CD4-positive, alpha-beta T cell treated with Interleukin-21 for 1 hour (primary cell): ENCODE data around the gene RALGAPA2.

Source experiments
- DNase-seq: peaks from one replicate; pipeline ENCODE4 v3.0.0-alpha.2; 2020

Gene RALGAPA2

DNA sequence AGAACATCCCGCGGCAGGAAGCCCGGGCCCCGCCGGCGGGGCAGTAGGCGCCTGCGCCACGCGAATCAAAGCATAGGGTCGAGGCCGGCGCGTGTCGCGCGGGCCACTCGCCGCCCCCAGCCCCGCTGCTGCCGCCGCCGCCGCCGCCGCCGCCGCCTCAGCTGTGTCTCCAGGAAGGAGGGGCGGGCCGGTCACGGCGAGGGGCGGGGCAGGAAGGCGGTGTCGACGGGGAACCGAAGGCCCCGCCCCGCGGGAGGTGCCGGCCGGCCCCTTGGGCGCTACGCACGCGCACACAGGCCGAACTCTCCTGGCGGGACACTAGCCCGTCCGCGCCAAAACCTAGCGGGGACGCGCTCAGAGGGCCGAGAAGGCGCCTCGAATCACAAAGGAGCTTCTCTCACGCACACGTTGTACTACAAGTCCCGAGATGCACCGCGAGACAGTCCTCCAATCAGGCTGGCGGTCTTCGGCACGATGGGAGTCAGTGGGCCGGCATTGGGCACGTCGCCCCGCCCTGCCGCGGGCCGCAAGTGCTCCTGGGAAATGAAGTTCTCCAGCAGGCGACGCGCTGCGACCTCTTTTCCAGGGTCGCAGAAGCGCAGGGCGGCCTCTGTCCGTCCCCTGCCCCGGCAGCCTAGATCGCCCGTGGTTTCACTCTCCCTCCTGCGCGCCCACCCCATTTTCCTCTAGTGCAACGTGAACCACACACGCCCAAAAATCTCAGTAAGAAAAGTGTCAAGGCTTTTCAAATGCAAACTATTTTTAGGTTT lies at the start of gene RALGAPA2:
RALGAPA2 (minus strand) TSS at position 171 of the 770 bp plus-strand sequence; CDS start at position 7, 164 bp downstream.
- peak; percentile 93 for DNase-seq

GRCh38 chr20:20761301-20761700 lies 48.9 kb upstream of the RALGAPA2 start:
- no peak for DNase-seq

DNA sequence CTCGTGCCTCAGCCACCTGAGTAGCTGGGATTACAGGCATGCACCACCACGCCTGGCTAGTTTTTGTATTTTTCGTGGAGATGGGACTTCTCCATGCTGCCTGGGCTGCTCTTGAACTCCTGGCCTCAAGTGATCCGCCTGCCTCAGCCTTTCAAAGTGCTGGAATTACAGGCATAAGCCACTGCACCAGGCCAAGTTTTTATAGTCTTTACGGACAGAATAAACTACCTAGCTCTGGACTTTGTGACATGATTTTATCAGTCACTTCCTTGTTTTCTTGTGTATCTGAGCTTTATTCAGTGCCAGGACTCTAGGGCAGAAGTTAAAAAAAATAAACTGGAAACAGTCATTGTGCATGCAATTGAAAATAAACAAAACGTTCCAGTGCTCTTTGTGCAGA lies 46.7 kb upstream of the RALGAPA2 start:
- no peak for DNase-seq

- no peak for DNase-seq
These were observed 43.4 kb upstream of the RALGAPA2 start for GRCh38 chr20:20755674-20756319.

DNA sequence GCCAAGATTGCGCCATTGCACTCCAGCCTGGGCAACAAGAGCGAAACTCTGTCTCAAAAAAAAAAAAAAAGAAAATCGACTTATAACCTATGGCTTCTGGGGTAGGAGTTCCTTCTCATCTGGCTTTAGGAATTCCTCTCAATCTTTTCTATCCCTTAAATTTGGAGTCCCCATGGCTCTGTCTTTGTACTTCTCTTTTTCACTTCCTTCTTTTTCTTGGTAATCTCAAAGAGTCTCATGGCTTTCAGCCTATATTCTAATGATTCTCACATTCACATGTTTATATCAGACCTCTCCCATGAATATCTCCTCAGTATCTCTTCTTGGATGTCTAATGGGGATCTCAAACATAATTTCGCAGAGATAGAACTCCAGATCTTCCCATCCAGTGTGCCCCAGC lies 42.8 kb upstream of the RALGAPA2 start:
- no peak for DNase-seq

- no peak for DNase-seq
These were observed 42.3 kb upstream of the RALGAPA2 start for GRCh38 chr20:20754714-20755113.

DNA sequence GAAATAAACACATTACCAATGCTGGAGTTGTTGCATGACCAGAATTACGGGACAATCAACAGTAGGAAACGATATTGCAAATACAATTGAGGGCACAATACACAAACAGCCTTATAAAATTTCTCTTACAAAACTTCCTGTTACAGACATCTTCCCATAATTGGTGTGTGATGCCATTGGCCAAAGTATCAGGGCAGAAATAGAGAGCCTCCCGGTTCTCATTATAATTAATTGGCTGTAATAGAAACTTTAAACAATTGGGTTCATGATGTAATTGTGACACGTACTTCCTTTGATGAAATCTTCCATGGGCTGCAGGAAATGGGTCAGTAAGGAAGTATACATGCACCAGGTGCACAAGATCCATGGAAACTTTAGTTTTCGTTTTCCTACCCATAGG lies 40.3 kb upstream of the RALGAPA2 start:
- no peak for DNase-seq

GRCh38 chr20:20747298-20747697 lies 34.9 kb upstream of the RALGAPA2 start:
- no peak for DNase-seq

DNA sequence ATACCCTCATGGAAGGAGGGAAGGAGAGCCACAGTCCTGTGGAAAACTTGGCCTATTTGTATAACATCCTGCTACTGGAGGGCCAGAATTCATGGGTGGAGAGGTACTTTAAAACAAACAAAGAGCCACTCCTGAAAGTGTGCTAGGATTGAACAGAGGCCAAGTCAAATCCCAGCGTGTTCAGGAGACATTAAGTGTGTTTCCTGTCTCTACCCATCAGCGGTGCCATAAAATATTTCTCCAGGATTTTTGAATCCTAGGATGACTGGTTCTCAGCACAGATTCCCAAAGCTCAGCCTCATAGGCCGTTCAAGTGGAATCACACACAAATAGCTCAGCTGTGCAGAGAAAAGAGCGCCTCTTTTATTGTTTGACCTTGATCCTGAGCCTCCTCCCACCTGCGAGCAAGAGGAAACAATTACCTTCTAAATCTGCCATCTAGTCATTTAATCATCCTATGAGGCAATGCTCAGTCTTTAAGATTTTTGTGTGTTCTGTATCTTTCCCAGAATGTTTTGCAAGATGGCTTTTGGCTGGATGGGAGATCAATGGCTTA lies 31.8 kb upstream of the RALGAPA2 start:
- no peak for DNase-seq

- DNase-seq, result no peak
These were observed 31.2 kb upstream of the RALGAPA2 start for GRCh38 chr20:20743511-20744169.

GRCh38 chr20:20741087-20742045 lies 28.9 kb upstream of the RALGAPA2 start:
- no peak for DNase-seq

DNA sequence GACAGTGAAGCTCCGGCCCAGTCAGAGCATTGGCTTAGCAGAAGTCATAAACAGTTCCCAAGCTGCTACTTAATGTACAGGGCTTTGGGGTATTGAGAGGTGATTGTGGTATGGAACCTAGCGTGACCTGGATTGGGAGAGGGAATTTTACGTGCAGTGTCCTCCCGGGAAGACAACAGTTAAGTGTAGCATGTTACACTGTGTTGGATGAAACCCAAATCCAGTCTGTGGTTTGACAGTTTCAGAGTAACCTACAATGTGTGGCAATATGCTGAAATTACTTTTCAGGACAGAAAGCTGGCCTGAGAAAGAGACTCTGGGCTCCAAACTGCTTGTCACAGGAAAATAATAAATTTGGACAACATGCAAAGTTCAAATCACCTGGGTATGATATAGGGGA lies 28.1 kb upstream of the RALGAPA2 start:
- DNase-seq, result no peak

DNA sequence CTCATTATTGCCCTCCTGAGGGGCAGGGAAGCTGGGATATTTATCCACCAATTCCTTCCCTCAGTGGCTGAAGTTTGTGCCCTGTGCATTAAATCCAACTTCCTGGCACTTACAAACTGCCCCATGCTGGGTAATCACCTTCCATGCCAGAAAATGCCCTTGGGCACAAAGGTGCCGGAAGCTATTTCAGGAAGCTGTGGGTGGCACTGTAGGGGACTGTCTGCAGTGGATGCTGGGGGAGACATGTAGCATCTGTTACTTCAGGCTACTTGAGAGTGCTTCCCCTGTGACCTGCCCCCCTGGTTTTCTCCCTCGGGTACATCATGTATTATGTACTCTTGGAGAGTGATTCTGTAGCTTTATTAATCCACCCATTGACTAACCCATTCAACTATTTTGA lies 24.7 kb upstream of the RALGAPA2 start:
- DNase-seq, result no peak

GRCh38 chr20:20736303-20736702 lies 23.9 kb upstream of the RALGAPA2 start:
- DNase-seq, result no peak

GRCh38 chr20:20734475-20734948 lies 22.1 kb upstream of the RALGAPA2 start:
- DNase-seq, result peak; percentile 18

DNA sequence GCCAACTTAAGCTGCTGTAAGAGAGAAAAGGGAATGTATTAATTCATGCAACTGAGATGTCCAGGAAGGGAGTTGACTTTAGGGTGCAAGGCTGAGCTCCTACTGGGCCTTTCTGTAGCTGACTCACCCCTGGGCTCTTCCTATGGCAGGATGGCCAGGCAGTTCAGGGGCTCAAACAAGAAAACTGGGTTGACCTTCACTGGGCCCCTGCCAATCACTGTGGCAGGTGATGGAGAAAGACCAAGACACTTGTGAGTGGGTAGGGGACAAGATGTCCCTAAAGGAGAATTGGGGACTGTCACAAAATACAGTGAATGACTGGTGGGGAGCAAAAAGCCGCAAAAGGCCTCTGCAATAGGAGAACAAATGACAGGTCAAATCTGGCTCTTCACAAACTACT lies 21.5 kb upstream of the RALGAPA2 start:
- no peak for DNase-seq

DNA sequence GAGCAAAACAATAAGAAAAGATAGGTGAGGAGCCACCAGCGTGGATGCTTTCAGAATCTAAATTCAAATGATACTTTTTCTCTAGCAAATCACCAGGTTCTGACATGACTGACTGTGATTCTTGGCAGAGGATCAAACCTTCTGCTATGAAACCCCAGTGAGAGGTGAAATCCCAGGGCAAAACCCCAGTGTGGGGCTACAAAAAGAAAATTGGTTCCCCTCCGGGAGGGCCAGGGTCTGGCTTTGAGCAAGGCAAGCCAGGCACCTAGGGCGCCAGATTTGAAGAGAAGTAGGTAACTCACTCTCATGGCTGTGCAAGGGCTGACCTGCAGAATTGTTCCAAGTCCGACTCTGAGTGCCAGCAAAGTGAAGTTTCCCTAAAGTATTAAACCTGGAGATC lies 20.2 kb upstream of the RALGAPA2 start:
- no peak for DNase-seq

- DNase-seq, result no peak
These were observed 19.5 kb upstream of the RALGAPA2 start for GRCh38 chr20:20731945-20732296.

DNA sequence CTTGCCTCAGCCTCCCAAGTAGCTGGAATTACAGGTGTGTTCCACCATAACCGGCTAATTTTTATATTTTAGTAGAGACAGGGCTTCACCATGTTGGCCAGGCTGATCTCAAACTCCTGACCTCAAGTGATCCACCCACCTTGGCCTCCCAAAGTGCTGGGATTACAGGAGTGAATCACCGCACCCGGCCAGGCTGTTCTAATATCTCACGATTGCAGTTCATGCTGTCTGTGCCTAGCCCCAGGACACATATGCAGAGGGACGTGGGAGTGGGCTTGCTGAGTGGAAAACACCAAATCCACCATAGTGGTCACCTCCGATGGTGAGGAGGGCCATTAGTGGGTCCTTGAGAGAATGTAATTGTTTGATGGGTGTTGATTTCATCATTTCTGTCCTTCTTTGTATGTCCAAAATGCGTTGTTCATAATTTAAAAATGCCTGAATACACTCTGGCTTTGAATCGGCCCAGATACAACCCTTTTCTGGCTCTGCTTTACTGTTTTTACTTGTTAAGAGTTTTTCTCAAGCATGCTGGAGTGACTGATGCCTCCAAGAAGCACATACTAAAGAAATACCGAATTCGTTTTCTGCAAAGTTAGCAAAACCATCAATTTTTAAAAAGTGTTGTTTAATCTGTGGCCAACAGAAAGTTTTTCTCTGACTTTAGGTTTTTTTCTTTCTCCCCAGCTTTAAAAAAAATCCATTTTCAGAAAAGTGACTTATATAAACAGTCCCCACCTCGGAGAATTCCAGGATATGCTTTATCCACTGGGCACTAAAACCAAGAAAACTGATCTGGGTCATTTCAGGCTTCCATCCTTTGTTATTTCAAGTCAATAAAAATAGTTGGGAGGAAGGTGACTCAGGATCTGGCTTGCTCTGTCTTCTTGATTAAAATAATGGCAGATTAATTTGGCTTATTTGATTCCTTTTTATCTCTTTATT lies 18.8 kb upstream of the RALGAPA2 start:
- DNase-seq, result no peak

DNA sequence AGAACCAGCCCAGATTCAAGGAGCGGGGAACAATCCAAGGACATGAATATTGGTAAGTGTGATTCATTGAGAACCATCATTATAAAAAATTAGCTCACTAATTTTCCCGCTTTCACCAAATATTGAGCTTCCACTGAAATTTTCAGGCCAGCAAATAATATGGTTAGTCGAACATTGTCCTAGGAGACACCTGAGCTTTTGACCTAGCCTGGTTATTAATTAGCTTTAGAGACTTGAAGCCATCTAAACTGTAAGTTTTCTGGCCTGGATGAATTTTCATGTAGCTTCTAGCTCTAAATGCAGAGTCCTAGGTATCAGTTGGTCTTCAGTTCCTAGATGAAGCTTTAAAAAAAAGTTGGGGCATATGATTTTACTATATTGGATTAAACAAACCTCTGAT lies 17.1 kb upstream of the RALGAPA2 start:
- no peak for DNase-seq

DNA sequence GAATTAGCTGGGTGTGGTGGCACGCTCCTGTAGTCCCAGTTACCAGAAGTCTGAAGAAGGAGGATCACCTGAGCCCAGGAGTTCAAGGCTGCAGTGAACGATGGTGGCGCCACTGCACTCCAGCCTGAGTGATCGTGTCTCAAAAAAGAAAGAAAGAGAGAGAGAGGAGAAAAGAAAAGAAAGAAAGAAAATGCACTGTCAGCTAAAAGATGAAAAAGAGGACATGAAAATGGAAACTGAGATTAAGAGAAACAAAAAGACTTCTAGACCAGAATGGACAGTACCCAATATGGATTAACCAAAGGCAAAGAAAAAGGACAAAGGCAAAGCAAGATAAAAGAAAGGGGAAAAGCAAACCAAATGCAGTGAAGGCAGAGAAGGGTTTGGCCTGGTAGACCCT lies 9.0 kb upstream of the RALGAPA2 start:
- DNase-seq, result no peak
